ENCODE data around the gene NABP1.
A peak's percentile ranks its signal among the peaks of the same experiment; 100 is the strongest.

Gene NABP1

GRCh38 chr2:191650896-191651773, 26.8 kb upstream of the NABP1 start:
- no peak for DNase-seq

GRCh38 chr2:191653667-191654391, 24.1 kb upstream of the NABP1 start:
- DNase-seq = no peak

DNA sequence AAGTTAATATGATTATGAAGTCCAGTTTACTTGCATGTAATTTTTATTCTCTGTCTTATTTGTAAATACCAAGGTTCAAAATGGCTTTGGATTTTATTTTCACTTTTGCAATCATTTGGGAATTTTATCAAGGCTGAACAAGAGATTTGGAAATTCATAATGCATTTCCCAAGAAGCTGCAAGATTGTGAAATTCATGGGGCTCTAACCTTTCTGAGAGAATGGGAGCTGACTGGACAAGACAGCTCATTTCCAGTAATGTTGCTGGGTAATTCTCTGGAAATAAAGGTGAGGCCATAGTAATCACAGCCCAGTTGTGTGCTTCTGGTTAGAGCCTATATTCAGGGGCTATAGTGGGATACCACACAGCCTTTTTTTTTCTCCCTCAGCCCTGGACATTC, 21.5 kb upstream of the NABP1 start:
- DNase-seq = no peak

GRCh38 chr2:191656792-191657191, 21.1 kb upstream of the NABP1 start:
- DNase-seq = no peak

GRCh38 chr2:191657977-191658376, 20.0 kb upstream of the NABP1 start:
- no peak for DNase-seq

- no peak for DNase-seq
These were observed 18.7 kb upstream of the NABP1 start for GRCh38 chr2:191659198-191659597.

- no peak for DNase-seq
These were observed 17.4 kb upstream of the NABP1 start for GRCh38 chr2:191660575-191660974.

DNA sequence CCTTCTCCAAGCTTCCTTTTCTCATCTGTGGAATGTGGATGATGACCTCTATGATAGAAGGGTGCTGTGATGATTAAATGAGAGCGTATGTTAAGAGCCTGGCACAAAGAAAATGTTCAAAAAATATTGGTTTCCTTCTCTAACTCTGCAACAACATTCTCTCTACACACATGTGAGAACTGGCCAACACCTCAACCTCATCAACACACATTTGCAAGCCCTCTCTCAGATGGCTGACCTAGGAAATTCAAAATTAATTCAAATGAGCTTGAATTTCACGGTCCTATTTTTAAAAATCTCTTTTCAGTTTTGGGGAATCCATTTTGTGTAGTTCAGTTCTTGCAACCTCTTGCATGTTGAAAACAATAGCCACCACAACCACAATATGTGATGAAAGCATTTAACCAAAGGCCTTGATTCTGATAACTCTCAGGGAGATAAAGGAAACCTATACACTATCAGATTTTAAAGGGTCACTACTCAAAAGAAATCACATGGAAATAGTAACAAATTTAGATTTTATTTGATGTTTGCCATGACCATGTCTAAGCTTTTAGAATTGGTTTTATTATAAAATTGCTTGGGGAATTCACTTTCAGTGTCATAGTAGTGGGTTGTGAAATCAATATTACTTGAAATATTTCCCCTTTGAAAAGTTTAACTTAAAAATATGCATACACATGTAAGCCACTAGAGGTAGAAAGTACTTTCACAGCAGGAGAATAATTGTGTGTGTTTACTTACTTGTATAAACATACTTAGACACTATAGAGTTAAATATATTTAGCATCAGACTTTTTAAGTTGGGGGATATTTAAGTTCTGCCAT, 16.6 kb upstream of the NABP1 start:
- DNase-seq = no peak

- DNase-seq = no peak
These were observed 12.9 kb upstream of the NABP1 start for GRCh38 chr2:191664823-191665677.

DNA sequence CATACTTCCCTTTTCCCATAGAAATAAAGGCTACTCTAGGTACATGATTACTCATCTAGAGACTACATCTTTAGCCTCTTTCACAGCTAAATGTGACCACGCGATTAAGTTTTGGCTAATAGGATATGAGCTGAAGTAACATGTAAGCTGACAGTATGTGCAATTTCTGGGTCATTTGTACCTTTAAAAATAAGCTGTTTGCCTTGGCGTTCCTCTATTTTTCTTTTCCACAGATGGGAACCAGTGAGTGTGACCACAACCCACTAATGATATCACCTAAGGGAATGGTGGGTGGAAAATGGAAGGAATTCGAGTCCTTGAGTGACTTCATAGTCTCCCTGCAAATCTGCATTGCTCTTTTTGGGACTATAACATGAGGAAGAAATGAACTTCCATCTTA, 11.7 kb upstream of the NABP1 start:
- DNase-seq = no peak

- DNase-seq = no peak
These were observed 11.2 kb upstream of the NABP1 start for GRCh38 chr2:191666732-191667131.

- DNase-seq = no peak
These were observed 7.9 kb upstream of the NABP1 start for GRCh38 chr2:191670076-191670475.

DNA sequence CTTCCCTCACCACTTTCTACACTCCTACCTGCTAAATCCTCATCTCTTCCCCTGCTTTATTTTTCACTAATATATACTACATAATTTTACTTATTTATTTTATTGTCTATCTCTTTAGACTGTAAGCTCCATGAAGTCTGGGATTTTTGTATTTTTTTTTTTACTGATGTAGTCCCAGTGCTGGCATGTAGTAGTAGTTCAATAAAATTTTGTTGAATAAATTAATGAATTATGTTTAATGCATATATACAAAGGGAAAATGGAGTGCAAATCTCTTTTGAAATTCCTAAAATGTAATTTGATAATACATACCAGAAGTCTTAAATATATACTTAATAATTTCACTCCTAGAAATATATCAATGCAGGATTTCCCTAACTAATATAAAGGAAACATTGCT, 7.1 kb upstream of the NABP1 start:
- DNase-seq = no peak

DNA sequence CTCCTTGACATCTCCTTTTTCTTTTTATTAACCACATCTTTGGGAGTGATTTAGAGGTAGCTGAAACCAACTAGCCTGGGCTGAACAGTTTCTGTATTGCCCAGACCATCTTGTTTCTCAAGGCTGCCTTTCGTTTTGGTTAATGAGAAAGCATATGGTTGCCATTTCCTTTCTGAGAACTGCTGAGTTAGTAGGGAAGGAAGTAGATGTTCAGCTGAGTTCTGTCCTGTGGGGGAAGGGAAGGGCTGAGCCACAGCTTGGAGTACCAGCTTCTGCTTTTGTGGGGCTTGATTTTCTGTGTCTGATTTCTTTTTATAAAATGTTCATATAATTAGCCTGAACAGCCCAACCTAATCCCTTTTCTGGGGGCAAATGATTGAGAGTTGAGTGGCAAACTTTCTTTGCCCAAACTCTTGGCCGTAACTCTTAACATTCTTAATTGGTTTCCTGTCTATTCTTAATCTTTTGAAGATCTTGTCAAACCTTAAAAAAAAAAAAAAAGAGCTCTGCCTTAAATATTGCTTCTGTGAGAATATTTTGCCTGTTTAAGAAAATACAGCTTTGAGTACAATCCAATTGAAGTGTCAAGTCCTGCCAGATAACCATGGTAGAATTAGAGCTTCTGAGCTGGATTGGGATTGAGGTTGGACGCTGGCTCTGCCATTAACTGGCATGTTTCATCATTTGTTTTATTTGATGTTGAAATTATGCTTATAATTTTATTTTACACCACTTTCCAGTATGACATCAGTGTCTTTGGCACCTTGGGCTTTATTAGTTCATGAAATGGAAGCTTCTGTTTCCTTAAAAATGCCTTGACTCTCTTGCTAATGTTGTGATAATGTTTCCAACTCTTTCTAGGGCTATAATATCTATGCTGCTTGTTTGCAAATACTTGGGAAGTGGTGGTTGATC, 1.9 kb upstream of the NABP1 start:
- peak; percentile 82 for DNase-seq

DNA sequence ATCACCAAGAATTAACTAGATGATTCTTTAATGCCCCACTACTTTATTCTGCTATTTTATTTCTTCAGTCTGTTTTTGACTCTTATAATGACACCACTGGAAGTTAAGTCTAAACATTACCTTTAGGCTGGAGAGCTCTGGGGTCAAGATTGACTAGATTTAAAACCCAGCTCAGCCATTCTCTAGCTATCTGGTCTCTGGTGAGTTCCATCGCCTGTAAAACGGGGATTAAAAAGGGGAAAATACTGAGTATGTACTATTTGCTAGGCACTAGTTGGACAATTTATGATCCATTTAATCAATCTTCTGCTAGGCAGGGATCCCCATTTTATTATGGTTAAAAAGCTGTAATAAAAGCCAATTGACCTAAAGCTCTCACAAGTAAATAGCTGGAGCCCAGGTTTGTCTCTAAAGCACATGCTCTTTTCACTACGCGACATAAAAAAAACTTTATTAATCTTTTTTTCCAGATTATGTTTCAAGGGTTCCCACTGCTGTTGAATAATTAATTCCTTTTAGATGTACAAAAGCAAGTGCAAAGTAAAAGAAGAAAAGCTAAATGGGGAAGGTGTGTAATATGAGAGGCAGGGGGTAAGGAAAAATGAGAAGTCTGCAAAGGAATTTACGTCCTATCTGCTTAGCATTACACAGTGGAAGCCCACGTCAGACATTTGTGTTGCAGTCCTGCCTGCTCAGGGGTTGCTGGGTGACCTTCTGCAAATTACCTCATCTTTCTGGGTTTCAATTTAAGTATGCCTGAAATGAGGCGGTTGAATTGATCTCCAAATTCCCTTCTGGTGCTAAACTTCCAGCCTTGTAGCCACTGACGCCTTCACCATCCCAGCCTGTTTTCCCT, 918 bp upstream of the NABP1 start:
- DNase-seq = peak; percentile 68

- DNase-seq = peak; percentile 69
These were observed 633 bp downstream of the NABP1 start for GRCh38 chr2:191678437-191679100.

DNA sequence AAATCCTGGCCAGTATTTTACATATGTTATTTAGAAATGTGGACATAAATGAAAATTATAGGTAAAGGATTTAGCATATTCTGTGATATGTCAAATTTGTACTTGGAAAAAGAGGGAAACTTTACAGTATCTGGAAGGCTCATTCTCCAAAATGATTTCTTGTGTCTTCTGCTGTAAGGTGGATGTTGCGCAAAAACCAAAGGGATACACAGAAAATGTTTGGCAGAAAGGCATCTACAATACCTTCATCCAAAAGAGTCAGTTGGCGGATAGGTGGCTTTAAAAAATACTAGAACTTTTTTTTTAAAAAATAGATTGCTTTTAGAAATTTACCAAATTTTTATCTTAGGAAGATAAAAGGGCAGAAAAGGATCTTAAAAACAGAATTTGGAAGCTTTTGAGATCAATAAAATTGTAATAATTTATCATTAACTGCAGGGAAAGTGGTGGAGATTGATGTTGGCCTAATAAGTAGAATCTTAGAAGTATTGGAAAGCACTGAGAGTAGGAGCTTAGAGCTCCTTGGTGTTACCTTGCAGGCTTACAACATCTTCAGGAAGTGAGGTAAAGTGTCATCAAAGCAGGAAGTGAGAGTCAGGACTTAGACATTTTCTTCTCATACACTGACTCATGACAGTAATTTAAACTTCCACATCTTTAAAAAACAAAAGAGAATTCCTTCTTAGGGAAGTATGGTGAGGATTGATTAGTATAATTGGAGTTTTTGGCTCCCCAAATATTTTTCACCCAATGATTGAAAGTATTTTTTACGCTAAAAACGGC, 2.1 kb downstream of the NABP1 start:
- DNase-seq = peak; percentile 75

DNA sequence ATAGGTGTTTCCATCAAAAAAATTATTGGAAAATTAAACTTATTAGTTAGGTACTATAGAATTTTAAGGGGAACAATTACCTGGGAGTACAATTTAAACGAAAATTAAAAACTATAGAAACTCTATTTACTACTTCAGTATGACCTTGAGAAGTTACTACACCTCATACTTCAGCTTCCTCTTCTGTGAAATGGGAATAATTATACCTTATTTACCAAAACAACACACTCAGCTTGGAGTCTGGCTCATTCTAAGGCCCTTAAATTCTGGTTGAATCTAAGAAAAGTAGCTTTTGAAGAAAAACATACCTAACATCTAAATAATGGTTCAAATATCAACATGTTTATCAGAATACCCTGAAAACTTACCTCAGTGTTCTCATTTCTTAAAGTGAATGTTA, 2.7 kb downstream of the NABP1 start:
- no peak for DNase-seq

- DNase-seq = no peak
These were observed 4.2 kb downstream of the NABP1 start for GRCh38 chr2:191682126-191682525.
